ENCODE data around the gene SEMA7A. TPM values are rescaled to one million over a fixed set of nuclear protein-coding genes. Genes with fewer than 3 reads are reported as not detected.

Gene SEMA7A
- total and polyA plus RNA-seq, 2 of the 4 experiments (the other 2 are of a cell fraction), result 30.5 to 87.3 TPM

- ChIA-PET CTCF (no interaction called here), POLR2A (ENCODE audit: unreplicated experiment) (no interaction called here)
- no peak overlapping the region for H3K4ac ChIP-seq (ENCODE audit: low read depth, low read length)
- no peak overlapping the region for H4K91ac ChIP-seq (ENCODE audit: insufficient read depth, low read depth, low read length)
- no peak overlapping the region for H3K9ac ChIP-seq (ENCODE audit: low read depth, low read length)
- H2AFZ ChIP-seq (replicated peaks; ENCODE audit: low read length, poor library complexity), result no peak overlapping the region
- in situ Hi-C loops (cut with MboI; ENCODE audit: low sequenced_read_pairs), result loop anchor here (5.0 kb wide), 1 partner anchor 57 kb away; no protein-coding TSS in a partner anchor
- no peak overlapping the region for H2AK5ac ChIP-seq (ENCODE audit: low read depth, low read length)
- no peak overlapping the region for H3K27ac ChIP-seq (ENCODE audit: insufficient read depth, low read length)
- H3K4me3 ChIP-seq (ENCODE audit: insufficient read depth, low read depth, low read length), result no peak overlapping the region
- no peak overlapping the region for H3K4me2 ChIP-seq (ENCODE audit: low read depth, low read length)
- TF ChIP-seq SMC3 (IDR thresholded peaks at IDR 0.05; ENCODE audit: low read depth, low read length), result no peak
- TF ChIP-seq RAD21 (IDR thresholded peaks at IDR 0.05; ENCODE audit: low read length), result no peak
- no peak for TF ChIP-seq POLR2A (IDR thresholded peaks at IDR 0.05; ENCODE audit: low read depth, low read length)
- TF ChIP-seq FOS (IDR thresholded peaks at IDR 0.05; ENCODE audit: low read depth, low read length), result no peak
- no peak for TF ChIP-seq MAZ (IDR thresholded peaks at IDR 0.05; ENCODE audit: borderline replicate concordance, low read depth, low read length)
- no peak for TF ChIP-seq CEBPB (IDR thresholded peaks at IDR 0.05; ENCODE audit: low read depth, low read length)
- H2BK120ac ChIP-seq (ENCODE audit: low read depth, low read length), result no peak overlapping the region
- no peak overlapping the region for H2BK15ac ChIP-seq (ENCODE audit: low read depth, low read length)
- H3K18ac ChIP-seq (ENCODE audit: low read depth, low read length), result no peak overlapping the region
- dilution Hi-C loops (cut with HindIII; ENCODE audit: low sequenced_read_pairs, unreplicated experiment), result no loop called here
- H4K8ac ChIP-seq (ENCODE audit: low read depth in 2 of 2, low read length in 2 of 2), result no peak overlapping the region
- no peak overlapping the region for H4K5ac ChIP-seq (ENCODE audit: low read depth, low read length)
- no peak for DNase-seq
- H3K9me3 ChIP-seq (ENCODE audit: control insufficient read depth, insufficient read depth, low read length), result no peaks in the 10 kb centered on the region
- no peak overlapping the region for H3K14ac ChIP-seq (replicated peaks; ENCODE audit: low read depth, low read length)
- no peak overlapping the region for H2AK9ac ChIP-seq (replicated peaks; ENCODE audit: low read depth, low read length, poor library complexity)
- H3K27me3 ChIP-seq (ENCODE audit: control insufficient read depth, insufficient read depth, low read length), result no peaks in the 10 kb centered on the region
- no peak for ATAC-seq (ENCODE audit: low read depth)
- no peaks in the 10 kb centered on the region for H4K20me1 ChIP-seq (ENCODE audit: insufficient read depth, low read length)
- no peaks in the 10 kb centered on the region for H3K36me3 ChIP-seq (ENCODE audit: control insufficient read depth, insufficient read depth, low read length)
- no peak overlapping the region for H3K56ac ChIP-seq (ENCODE audit: extremely low read depth, insufficient read depth, low read length)
- no peak overlapping the region for H2BK5ac ChIP-seq (ENCODE audit: low read depth, low read length, poor library complexity, severe bottlenecking)
- H3K9me1 ChIP-seq (ENCODE audit: insufficient read depth, low read length), result peaks cover 8% of the 10 kb centered on the region; the same call in 1 of the 2 replicates
- H3K23ac ChIP-seq (ENCODE audit: low read depth, low read length), result no peak overlapping the region
- WGBS, 2 experiments (ENCODE audit: extremely low coverage in 2 of 2, insufficient read length in 1 of 2), result 81% methylated on average over 4 of the region's 12 CpGs; no CpG with 5 or more reads in 1 of the 2 experiments
- peaks cover 4% of the 10 kb centered on the region; the same call in 1 of the 2 replicates for H3K4me1 ChIP-seq (ENCODE audit: control insufficient read depth, insufficient read depth, low read length)
- no TSS peak for BruUV-seq (replicated peaks)
- H2BK20ac ChIP-seq (ENCODE audit: low read depth, low read length), result no peak overlapping the region
- intact Hi-C loops (cut with micrococcal nuclease), result loop anchor here (5.0 kb wide), 1 partner anchor 167 kb away; no protein-coding TSS in a partner anchor
- peaks cover 0 to 5% of the 10 kb centered on the region in 2 experiments; a peak in 1 of 4 replicates for H3K79me1 ChIP-seq (ENCODE audit: low read depth in 1 of 2, low read length in 2 of 2)
Observed at GRCh38 chr15:74380361-74381189, 53.2 kb downstream of the SEMA7A start.
